ENCODE measurements around the gene HM13. TPM values are rescaled to one million over a fixed set of nuclear protein-coding genes. Genes with fewer than 3 reads are reported as not detected.

HM13 gene
- total and polyA plus RNA-seq, 9 of the 15 experiments (the other 6 are each of a cell fraction or from before 2014, with no cell fraction given) = 7.7 to 136 (median 74.5) TPM

- no peak for TF ChIP-seq CTCFL (IDR thresholded peaks at IDR 0.05; ENCODE audit: borderline replicate concordance, insufficient read depth, low read depth, low read length, poor library complexity, severe bottlenecking)
- TF ChIP-seq TAF1 (IDR thresholded peaks at IDR 0.05; ENCODE audit: control insufficient read depth, extremely low read depth, insufficient read depth, low read length, severe bottlenecking) = peak; percentile 88
- peak in 1 of 2 experiments; percentile 40; a peak in 1 of 4 replicates for TF ChIP-seq FOXA3 (CRISPR knock-in tag; conservative IDR thresholded peaks at IDR 0.05 in 1 of 2, IDR thresholded peaks at IDR 0.05 in 1 of 2)
- TF ChIP-seq FOXM1 (IDR thresholded peaks at IDR 0.05; ENCODE audit: low read depth) = peak; percentile 60
- no peak for TF ChIP-seq FOXM1 (CRISPR knock-in tag; IDR thresholded peaks at IDR 0.05; ENCODE audit: low read depth)
- TF ChIP-seq UBTF (IDR thresholded peaks at IDR 0.05; ENCODE audit: borderline replicate concordance in 1 of 2, low read depth in 2 of 2, low read length in 2 of 2) = peak; percentile 91; a peak in 3 of 4 replicates
- TF ChIP-seq ZNF311 (CRISPR knock-in tag; IDR thresholded peaks at IDR 0.05) = no peak
- TF ChIP-seq MTA3 (IDR thresholded peaks at IDR 0.05; ENCODE audit: borderline replicate concordance) = peak; percentile 99
- TF ChIP-seq CBX1 (IDR thresholded peaks at IDR 0.05; ENCODE audit: low read depth) = peak; percentile 97
- peak; percentile 77 for TF ChIP-seq SAP30 (IDR thresholded peaks at IDR 0.05; ENCODE audit: borderline replicate concordance, insufficient read depth, low read depth, low read length, poor library complexity, severe bottlenecking)
- TF ChIP-seq ARID1B (IDR thresholded peaks at IDR 0.05) = peak; percentile 37; the same call in 1 of the 2 replicates
- peak; percentile 100 for TF ChIP-seq RBFOX2 (IDR thresholded peaks at IDR 0.05; ENCODE audit: low read depth, low read length)
- no peak; the same call in 1 of the 2 replicates for TF ChIP-seq ZBTB9 (CRISPR knock-in tag; IDR thresholded peaks at IDR 0.05)
- peak; percentile 60 for TF ChIP-seq PKNOX1 (IDR thresholded peaks at IDR 0.05)
- TF ChIP-seq GABPB2 (CRISPR knock-in tag; conservative IDR thresholded peaks at IDR 0.05) = no peak
- peak; percentile 48 for TF ChIP-seq PCBP1 (IDR thresholded peaks at IDR 0.05; ENCODE audit: low read depth, low read length, poor library complexity, severe bottlenecking)
- TF ChIP-seq MBD2 (IDR thresholded peaks at IDR 0.05; ENCODE audit: borderline replicate concordance, low read depth) = peak; percentile 91
- no peak for TF ChIP-seq DDX20 (tag; IDR thresholded peaks at IDR 0.05; ENCODE audit: low read depth)
- peak; percentile 93; the same call in 1 of the 2 replicates for TF ChIP-seq FOXK1 (CRISPR knock-in tag; IDR thresholded peaks at IDR 0.05; ENCODE audit: borderline replicate concordance)
These were observed 91.0 kb downstream of the HM13 start, which contains the start of gene ID1 (continued) for GRCh38 chr20:31605031-31605901.
